ENCODE measurements around the gene EPB41L2.

DNA sequence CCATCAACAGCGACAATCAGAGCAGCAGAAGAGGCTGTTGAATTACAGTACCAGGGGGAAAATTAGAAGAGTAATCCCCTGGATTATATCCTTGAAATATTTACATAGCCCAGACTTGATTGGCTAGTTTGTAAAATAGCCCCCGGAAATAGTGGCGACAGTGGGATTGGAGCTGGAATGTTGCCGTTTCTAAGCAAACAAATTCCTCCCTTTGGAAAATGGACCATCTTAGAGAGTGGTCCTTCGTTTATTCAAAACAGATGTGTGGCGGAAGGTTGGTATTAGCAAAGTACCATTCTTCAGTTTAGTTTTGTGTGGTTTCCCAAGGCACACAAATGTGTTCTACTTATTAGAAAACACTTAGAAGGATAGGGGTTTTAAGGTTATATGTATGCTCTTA, 4.5 kb upstream of the EPB41L2 start:
- TF ChIP-seq, protein P1, sequence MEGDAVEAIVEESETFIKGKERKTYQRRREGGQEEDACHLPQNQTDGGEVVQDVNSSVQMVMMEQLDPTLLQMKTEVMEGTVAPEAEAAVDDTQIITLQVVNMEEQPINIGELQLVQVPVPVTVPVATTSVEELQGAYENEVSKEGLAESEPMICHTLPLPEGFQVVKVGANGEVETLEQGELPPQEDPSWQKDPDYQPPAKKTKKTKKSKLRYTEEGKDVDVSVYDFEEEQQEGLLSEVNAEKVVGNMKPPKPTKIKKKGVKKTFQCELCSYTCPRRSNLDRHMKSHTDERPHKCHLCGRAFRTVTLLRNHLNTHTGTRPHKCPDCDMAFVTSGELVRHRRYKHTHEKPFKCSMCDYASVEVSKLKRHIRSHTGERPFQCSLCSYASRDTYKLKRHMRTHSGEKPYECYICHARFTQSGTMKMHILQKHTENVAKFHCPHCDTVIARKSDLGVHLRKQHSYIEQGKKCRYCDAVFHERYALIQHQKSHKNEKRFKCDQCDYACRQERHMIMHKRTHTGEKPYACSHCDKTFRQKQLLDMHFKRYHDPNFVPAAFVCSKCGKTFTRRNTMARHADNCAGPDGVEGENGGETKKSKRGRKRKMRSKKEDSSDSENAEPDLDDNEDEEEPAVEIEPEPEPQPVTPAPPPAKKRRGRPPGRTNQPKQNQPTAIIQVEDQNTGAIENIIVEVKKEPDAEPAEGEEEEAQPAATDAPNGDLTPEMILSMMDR (IDR thresholded peaks at IDR 0.05; ENCODE audit: poor library complexity), result no peak
- TF ChIP-seq EZH2 (IDR thresholded peaks at IDR 0.05; ENCODE audit: borderline replicate concordance), result no peak
- TF ChIP-seq EZH2phosphoT487 (IDR thresholded peaks at IDR 0.05; ENCODE audit: low read depth, severe bottlenecking, unreplicated experiment), result no peak
